Measurements from ENCODE around the gene PYGL. TPM values are rescaled to one million over a fixed set of nuclear protein-coding genes. Genes with fewer than 3 reads are reported as not detected.

The PYGL gene
- total and polyA plus RNA-seq, 8 donors = 6.7 to 35.6 (median 17.9) TPM

DNA sequence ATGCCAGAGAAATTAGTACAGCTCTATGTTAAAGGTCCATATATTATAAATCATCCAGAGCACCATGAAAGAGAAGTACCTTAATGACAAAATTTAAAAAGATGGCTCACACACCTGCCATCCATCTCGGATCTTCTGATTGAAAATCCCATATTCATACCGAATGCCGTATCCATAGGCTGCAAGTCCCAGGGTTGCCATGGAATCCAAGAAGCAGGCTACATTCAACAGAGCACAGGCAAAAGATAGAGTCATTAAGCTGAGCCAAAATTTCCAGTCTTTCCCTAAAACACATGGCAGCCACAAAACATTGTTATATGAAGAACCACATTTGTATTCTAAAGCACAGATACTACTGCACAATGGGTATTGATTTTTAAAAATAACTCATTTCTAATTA is 12.7 kb downstream of the PYGL start:
- whole genome bisulfite sequencing, 5 donors = 95 to 99% (median 97%) methylated on average over 3 of the region's 3 CpGs
- no peak for DNase-seq
- peaks cover 0 to 13% (median 0%) of the 10 kb centered on the region in 4 donors for H3K4me1 ChIP-seq
- no peak overlapping the region for H3K27ac ChIP-seq
- no peak for TF ChIP-seq POLR2AphosphoS5 (IDR thresholded peaks at IDR 0.05)
- peaks cover 4 to 66% (median 41%) of the 10 kb centered on the region in 4 donors for H3K36me3 ChIP-seq
- no peaks in the 10 kb centered on the region for H3K27me3 ChIP-seq
- intact Hi-C loops (cut with DNase I; ENCODE audit: low total_unique reads) = no loop called here
- H3K4me3 ChIP-seq = no peak overlapping the region
- H3K9me3 ChIP-seq = no peaks in the 10 kb centered on the region

GRCh38 chr14:50929506-50929905 is 14.8 kb downstream of the PYGL start:
- H3K27ac ChIP-seq = no peak overlapping the region
- peaks cover 0 to 13% (median 0%) of the 10 kb centered on the region in 4 donors for H3K4me1 ChIP-seq
- no peaks in the 10 kb centered on the region for H3K9me3 ChIP-seq
- no peaks in the 10 kb centered on the region for H3K27me3 ChIP-seq
- no peak for TF ChIP-seq POLR2AphosphoS5 (IDR thresholded peaks at IDR 0.05)
- TF ChIP-seq EP300 (IDR thresholded peaks at IDR 0.05) = no peak
- TF ChIP-seq, protein P1, sequence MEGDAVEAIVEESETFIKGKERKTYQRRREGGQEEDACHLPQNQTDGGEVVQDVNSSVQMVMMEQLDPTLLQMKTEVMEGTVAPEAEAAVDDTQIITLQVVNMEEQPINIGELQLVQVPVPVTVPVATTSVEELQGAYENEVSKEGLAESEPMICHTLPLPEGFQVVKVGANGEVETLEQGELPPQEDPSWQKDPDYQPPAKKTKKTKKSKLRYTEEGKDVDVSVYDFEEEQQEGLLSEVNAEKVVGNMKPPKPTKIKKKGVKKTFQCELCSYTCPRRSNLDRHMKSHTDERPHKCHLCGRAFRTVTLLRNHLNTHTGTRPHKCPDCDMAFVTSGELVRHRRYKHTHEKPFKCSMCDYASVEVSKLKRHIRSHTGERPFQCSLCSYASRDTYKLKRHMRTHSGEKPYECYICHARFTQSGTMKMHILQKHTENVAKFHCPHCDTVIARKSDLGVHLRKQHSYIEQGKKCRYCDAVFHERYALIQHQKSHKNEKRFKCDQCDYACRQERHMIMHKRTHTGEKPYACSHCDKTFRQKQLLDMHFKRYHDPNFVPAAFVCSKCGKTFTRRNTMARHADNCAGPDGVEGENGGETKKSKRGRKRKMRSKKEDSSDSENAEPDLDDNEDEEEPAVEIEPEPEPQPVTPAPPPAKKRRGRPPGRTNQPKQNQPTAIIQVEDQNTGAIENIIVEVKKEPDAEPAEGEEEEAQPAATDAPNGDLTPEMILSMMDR (IDR thresholded peaks at IDR 0.05) = no peak
- no peak for TF ChIP-seq POLR2A (IDR thresholded peaks at IDR 0.05)
- 70 to 93% (median 83%) methylated on average over 2 of the region's 2 CpGs for WGBS, 5 donors
- no peak overlapping the region for H3K4me3 ChIP-seq
- H3K36me3 ChIP-seq = peaks cover 4 to 57% (median 39%) of the 10 kb centered on the region in 4 donors
- intact Hi-C loops (cut with DNase I; ENCODE audit: low total_unique reads) = loop anchor here (5.0 kb wide), 1 partner anchor 242 kb away; no protein-coding TSS in a partner anchor
- DNase-seq = no peak

GRCh38 chr14:50928002-50928635 is 16.2 kb downstream of the PYGL start:
- Histone ChIP-seq H3K9me3 (no peaks in the 10 kb centered on the region), H3K4me3 (no peak overlapping the region), H3K4me1 (peaks cover 0 to 13% (median 0%) of the 10 kb centered on the region in 4 donors), H3K27ac (peak overlapping the region in 2 of 5 donors; percentile 50 to 67), H3K36me3 (peaks cover 4 to 60% (median 47%) of the 10 kb centered on the region in 4 donors), H3K27me3 (no peaks in the 10 kb centered on the region)
- intact Hi-C loops (cut with DNase I; ENCODE audit: low total_unique reads) = loop anchor here (5.0 kb wide), 1 partner anchor 241 kb away; no protein-coding TSS in a partner anchor
- TF ChIP-seq, protein P1 (IDR thresholded peaks at IDR 0.05) = no peak
- TF ChIP-seq POLR2A (IDR thresholded peaks at IDR 0.05) (no peak), EP300 (IDR thresholded peaks at IDR 0.05) (no peak), POLR2AphosphoS5 (IDR thresholded peaks at IDR 0.05) (no peak)
- no peak for DNase-seq
- 85 to 94% (median 89%) methylated on average over 6 of the region's 6 CpGs for WGBS, 5 donors

- no peaks in the 10 kb centered on the region for H3K9me3 ChIP-seq
- H3K27me3 ChIP-seq = no peaks in the 10 kb centered on the region
- H3K27ac ChIP-seq = peak overlapping the region in 2 of 5 donors; percentile 50 to 51
- WGBS, 5 donors = 75 to 87% (median 85%) methylated on average over 3 of the region's 3 CpGs
- TF ChIP-seq, protein P1 (IDR thresholded peaks at IDR 0.05) = no peak
- TF ChIP-seq POLR2AphosphoS5 (IDR thresholded peaks at IDR 0.05) = no peak
- no peak for TF ChIP-seq POLR2A (IDR thresholded peaks at IDR 0.05)
- no peak for TF ChIP-seq EP300 (IDR thresholded peaks at IDR 0.05)
- intact Hi-C loops (cut with DNase I; ENCODE audit: low total_unique reads) = loop anchor here (5.0 kb wide), 1 partner anchor 240 kb away; no protein-coding TSS in a partner anchor
- peaks cover 10 to 60% (median 55%) of the 10 kb centered on the region in 4 donors for H3K36me3 ChIP-seq
- H3K4me1 ChIP-seq = peaks cover 0 to 2% (median 0%) of the 10 kb centered on the region in 4 donors
- DNase-seq = no peak
- no peak overlapping the region for H3K4me3 ChIP-seq
Measured at GRCh38 chr14:50926851-50927386, 17.4 kb downstream of the PYGL start.
